NCI-H2171 (cell line): ENCODE results near the gene GPR32.
A peak's percentile ranks its signal among the peaks of the same experiment; 100 is the strongest.
"Not testable (repeated sequence)": the region's sequence is repeated elsewhere in the genome, so short reads cannot be mapped to it uniquely, and the experiment has no call there.

Experiments
- DNase-seq: peaks from one replicate; lab custom pipeline; 2025; lab: John Stamatoyannopoulos, UW

GPR32 gene

DNA sequence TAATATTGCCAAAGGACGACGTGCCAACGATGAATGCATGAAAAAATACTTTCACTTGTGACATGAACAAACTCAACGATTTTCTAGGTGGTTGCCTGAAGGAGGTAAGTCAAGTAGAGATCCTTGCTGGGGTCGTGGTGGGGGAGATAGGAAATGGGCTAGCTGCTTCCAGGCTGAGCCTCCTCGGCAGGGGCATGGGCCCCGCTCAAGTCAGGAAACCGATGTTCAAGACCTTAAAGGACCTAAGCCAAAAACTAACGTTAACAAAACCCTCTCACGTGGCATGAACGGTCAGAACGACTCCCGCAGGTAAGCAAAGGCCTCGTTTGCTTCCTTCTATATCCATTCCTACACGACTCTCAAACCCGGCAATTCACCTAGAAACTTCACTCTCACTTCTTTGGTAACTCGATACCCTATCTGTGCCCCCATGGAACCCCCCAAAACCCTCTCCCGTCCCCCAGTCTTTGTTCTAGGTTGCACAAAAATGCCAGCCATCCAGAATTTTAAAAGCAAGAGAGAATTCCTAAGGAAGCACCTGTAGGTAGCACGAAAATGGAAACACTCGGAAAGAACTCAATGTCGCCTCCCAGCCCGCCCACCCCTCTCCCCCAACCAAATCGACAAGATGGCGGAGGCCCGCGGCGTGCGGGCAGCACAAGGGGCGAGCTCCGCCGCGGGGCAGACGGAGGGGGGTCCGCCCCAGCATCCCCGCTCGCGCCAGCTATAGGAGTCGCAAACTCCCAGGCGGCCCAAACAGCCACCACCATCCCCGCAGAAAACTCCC, 33.6 kb downstream of the GPR32 start:
- peak; percentile 54 for DNase-seq

DNA sequence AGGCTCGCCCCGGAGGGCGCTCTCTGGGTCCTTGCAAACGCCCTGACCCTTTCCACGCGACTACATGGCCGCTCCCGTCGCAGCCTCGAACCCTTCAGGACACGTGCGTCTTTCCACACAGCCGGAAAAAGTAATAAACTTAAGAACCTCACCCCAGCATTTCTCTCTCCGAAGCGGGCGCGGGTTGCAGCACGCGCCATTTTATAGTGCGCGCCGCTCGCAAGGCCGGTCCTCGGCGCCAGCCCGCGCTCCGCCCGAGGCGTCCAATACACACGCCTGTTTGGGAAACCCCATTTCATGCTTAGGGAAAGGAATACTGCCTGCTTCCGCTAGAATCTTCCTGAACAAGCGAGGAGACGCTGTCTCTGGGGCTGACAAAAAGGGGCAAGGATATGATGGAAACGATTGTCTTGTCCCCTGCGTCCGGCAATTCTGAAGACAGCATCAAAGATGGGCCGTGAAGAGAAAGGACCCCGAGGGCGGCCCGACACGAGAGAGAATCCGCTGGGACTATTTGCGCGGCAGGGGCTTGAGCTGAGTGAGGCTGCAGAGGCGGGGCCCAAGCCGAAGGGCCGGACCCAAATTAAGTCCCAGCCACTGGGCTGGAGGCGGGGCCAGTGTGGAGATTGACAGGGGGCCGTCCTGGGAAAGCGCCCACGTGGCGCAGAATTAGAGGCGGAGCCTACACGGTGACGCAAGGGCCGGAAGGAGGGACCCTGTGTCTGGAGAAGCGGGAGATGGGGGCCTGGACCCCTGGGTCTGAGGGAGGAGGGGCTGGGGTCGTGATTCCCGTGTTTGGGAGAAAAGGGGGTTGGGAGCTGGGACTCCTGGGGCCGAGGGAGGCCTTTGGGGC, 34.4 kb downstream of the GPR32 start:
- DNase-seq: peak; percentile 98

DNA sequence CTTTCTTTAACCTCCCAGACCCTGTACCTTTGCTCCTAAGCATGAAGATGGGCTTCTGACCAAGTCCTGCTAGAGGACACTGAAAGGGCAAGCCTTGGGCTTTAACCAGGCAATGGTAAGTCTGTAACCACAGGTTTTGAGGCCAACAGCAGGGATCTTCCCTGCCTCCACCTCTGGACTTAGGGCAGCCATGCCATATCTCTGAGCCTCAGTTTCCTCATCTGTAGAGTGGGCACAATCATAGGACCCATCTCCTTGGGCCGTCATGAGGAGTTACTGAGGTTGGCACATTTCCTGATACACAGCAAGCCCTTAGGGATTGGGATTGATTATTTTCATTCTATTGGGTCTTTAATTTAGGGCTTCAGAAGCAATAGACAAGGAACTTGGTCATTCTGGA, 38.6 kb downstream of the GPR32 start:
- DNase-seq: no peak

DNA sequence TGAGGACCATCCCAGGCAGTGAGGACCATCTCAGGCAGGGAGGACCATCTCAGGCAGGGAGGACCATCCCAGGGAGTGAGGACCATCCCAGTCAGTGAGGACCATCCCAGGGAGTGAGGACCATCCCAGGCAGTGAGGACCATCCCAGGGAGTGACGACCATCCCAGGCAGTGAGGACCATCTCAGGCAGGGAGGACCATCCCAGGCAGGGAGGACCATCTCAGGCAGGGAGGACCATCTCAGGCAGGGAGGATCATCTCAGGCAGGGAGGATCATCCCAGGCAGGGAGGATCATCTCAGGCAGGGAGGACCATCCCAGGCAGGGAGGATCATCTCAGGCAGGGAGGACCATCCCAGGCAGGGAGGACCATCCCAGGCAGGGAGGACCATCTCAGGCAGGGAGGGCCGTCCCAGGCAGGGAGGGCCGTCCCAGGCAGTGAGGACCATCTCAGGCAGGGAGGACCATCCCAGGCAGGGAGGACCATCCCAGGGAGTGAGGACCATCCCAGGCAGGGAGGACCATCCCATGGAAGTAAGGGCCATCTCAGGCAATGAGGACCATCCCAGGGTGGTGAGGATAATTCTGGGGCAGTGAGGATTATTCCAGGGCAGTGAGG, 41.5 kb downstream of the GPR32 start:
- DNase-seq: not testable (repeated sequence)

DNA sequence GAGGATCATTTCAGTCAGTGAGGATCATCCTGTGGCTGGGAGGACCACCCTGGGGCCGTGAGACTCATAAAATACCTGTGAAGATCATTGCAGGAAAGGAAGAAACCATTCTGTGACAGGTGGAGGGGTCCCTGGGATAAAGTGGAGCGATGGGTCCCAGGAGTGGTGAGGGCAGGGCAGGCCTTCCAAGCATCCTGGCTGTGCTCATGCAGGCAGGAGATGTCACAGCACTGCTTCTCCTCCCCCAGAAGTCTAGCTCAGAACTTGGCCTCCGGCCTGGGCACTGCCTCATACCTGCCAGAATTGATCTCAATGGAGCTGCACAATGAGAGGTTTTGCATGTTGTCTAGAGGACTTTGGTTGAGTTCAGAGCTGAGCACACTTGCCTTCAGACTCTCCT, 42.2 kb downstream of the GPR32 start:
- DNase-seq: no peak

DNA sequence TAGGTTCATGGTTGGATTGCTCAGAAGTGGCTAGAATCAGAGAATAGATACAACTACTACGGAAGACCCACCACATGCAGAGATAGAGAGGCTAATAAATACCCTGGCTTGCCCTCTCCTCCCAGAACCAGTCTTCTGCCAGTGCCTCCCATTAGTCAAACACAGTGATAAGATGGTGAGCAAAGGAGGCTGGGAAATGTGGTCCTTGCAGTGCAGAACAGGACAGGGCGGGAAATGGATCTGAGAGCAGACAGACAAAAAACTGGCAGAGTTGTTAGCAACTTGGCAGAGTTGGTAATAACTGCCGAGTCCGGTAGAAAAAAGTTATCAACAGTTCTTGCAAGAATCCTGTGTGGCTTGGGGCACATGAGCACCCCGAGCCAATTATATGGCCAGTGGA, 44.6 kb downstream of the GPR32 start:
- no peak for DNase-seq

DNA sequence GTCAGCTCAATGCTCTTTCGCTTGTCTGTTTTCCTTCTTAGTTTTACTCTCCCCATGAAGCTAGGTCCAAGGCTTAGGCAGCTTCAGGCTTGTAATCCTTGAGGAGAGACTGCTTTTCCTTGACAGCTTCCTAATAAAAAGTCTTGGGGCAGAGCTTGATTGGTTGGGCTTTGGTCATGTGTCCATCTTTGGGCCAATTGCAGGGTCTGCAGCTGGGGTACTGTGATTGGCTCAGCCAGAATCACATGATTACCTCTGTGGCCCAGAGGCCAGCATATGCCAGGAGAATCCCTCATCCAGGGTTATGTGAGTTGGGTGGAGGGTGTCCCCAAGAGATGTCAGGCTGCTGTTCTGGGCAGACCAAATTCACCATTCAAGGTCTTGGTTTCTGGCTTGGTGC, 45.2 kb downstream of the GPR32 start:
- DNase-seq: no peak

DNA sequence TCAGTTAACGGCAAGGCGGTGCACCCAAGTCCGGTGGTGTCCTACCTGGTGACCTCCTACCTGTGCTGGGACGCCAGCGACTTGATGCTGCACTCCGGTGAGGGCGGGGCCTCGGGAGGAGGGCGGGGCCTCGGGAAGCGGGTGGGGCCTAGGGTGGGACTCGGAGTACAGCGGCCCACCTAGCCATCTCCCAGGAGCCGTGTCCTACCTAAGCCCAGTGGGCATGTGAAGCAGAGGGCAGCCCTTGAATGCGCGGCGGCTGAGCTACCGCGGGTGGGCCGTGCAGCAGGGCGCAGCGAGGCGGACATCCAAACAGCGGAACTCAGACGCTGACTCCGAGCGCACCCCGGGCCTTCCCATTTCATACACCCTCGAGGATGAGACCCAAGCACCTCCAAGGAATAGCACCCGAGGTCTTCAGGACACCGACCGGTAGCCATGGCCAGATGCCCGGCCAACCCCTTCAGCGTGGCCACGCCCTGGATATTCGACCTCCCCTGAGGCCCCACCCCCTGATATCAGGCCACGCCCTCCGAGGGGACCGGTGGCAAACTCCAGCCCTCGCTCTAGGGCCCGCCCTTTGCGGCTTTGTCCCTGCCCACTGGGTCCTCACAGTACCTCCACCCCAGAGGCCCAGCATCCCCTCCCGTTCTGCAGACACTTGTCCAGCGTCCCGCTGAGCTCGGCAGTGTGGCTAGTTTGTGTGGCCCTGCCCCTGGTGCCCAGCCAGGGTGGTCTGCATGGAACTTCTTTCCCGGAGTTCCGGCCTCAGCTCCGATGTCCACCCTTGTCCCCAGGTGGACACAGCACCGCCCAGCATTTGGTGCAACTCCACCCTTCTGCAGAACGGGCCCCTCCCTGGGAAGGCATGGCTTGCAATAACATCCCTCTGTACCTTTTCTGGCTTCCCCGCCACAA, 47.9 kb downstream of the GPR32 start:
- DNase-seq: peak; percentile 23

DNA sequence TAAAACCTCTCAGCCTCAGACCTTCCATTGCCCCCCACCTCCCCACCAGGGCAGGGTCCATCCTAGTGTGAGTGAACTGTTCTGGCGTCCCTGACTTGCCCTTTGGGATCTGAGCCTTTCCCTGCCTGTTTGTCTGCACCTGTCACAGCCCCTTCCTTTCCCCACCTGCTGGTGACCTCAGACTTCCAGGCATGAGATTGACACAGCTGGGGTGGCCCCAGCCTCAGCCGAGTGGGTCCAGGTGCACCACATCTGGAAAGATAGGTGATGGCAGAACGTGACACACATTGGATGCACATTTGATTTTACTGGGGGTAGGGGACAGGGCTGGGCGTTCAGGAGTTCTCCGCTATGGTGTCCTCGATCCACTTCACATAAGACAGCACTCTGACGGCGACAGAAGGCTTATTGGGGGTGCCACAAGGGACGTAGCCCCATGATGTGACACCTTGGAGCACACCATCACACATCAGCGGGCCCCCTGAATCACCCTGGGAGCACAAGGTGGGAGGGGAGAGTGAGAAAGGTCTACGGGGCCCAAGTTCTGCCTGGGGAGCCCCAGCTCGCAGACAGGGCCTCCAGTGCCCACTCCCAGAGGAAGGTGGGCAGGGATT, 48.7 kb downstream of the GPR32 start:
- DNase-seq: no peak

DNA sequence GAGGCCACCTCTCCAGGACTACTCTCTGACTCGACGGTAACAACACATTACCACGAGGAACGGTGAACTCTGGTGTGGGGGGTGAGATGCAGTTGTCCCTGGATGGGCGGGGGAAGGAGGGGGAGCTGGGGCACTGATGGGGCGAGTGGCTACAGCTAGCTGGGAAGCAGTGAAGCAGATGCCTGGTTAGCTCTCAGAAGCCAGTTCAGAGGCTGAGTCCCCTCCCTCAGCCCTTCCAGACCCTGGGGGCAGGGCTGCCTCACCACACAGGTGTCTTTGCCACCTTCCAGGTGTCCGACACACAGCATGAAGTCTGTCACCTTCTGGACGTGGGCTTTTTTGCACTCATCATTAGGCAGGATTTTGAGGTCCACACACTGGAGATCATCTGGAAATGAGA, 49.4 kb downstream of the GPR32 start:
- no peak for DNase-seq

DNA sequence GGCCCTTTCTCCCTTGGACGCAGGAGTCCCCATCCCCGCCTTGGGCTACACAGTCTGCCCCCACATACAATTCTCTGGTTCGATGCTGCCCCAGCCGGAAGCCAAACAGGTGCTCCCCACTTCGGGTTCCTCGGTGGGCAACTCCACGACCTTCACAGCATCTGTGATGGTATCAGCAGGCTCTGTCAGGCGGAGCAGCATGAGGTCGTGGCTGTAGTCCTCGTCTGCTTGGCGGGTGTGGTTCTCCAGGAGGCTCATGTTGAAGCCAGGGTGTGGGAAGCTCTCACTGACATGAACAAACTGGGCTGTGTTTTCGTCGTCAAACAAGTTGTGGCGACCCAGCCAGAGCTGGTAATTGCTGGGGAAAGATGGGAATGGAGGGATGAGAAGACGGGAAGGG, 49.8 kb downstream of the GPR32 start:
- no peak for DNase-seq

DNA sequence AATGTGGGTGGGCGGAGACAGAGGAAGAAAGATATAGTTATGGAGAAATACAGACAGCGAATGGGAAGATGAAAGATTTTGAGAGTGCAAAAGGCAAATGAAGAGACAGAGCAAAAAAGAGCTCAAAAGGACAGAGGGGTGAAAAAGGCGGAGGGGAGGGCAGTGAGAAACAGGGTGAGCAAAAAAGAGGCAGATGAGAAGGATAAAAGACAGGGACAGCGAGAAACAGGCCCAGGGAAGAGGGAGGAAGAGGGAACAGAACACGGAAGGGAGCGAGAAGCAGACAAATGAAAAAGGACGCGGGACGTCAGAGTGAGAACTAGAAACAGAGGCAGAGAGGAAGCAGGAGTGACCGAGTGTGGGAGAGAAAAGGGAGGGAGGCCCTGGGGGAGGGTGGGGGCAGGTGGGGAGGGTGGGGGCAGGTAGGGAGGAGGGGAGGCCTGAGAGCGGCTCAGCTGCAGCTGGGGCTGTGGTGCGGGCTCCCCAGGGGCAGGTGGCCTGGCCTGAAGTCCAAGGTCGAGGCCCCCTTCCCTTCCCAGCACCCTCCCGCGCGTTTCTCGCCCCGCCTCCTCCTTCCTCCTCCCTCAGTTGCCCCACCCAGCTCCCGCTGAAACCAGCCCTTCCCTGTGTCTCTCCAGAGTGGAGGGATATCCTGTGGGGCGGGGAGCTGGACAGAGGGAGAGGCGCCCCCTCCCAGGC, 50.4 kb downstream of the GPR32 start:
- no peak for DNase-seq

DNA sequence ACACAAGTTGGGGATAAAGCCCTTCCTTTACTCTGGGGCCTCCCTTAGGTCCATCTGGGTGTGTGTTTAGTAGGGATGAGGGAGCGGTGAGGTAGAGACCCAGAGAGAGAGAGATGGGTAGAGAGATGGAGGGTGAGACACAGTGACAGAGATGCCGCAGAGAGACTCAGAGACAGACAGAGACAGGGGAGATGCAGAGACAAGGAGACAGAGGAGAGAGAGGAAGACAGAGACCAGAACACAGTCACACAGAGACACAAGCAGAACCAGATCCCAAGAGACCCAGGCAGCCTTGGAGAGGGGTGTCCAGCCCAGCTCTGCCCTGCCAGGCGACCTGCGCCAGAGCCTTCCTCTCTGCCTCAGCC, 51.0 kb downstream of the GPR32 start:
- no peak for DNase-seq
